Breast epithelium (tissue), 4 donors: ENCODE data around the gene LAMA3. TPM values are rescaled to one million over a fixed set of nuclear protein-coding genes. Genes with fewer than 3 reads are reported as not detected.

Experiments
- DNase-seq, 2 donors: peaks; one replicate each; pipeline ENCODE4 v3.0.0-alpha.2; 2019; ENCODE audit warnings: low spot score in 2 of 2
- H3K27ac ChIP-seq, 2 donors: fragments of 200-600 bp; sonication (generic) in 1 of 2; one replicate each; pipeline ENCODE4 v1.5.1; 2016 to 2019; ENCODE audit warnings: mild to moderate bottlenecking in 1 of 2
- H3K27me3 ChIP-seq, 2 donors: fragments of 200-600 bp; sonication (generic) in 1 of 2; one replicate each; pipeline versions ENCODE4 v1.5.1 to v1.6.0; 2017 to 2019; ENCODE audit warnings: control low read depth in 1 of 2, mild to moderate bottlenecking in 1 of 2
- H3K36me3 ChIP-seq: fragments of 200-600 bp; one replicate; pipeline ENCODE4 v1.5.1; 2019
- H3K4me1 ChIP-seq, 2 donors: fragments of 200-600 bp; sonication (generic); one replicate each; pipeline ENCODE4 v1.5.1; 2016 to 2019; ENCODE audit warnings: control low read depth in 1 of 2
- H3K4me3 ChIP-seq, 3 donors: fragments of 200-600 bp; sonication (generic); 1 replicate in 2 of 3; 2 replicates in 1 of 3; pipeline ENCODE4 v1.5.1; 2016 to 2019; ENCODE audit warnings: mild to moderate bottlenecking in 3 of 3, moderate library complexity in 2 of 3
- H3K9me3 ChIP-seq, 2 donors: fragments of 200-600 bp; sonication (generic) in 1 of 2; one replicate each; pipeline ENCODE4 v1.5.1; 2016 to 2019; ENCODE audit warnings: control low read depth in 1 of 2
- CTCF ChIP-seq, 3 donors: fragments of 450-650 bp; IDR thresholded peaks; one replicate each; pipeline ENCODE4 v1.5.1; 2016 to 2017; ENCODE audit warnings: antibody characterized with exemption in 3 of 3, mild to moderate bottlenecking in 3 of 3, moderate library complexity in 3 of 3
- POLR2A ChIP-seq: fragments of 450-650 bp; IDR thresholded peaks from one replicate; pipeline ENCODE4 v1.6.1; 2016; ENCODE audit warnings: antibody characterized with exemption, mild to moderate bottlenecking, moderate library complexity
- POLR2AphosphoS5 ChIP-seq, 3 donors: sonication (generic); formaldehyde crosslinking; IDR thresholded peaks; one replicate each; pipeline ENCODE4 v1.6.1; 2017; ENCODE audit warnings: antibody characterized with exemption in 3 of 3
- intact Hi-C: fragments of 100-400 bp; cut with DNase I; formaldehyde crosslinking; loops from one replicate; pipeline ENCODE4 v1.15.1; 2023; ENCODE audit warnings: low total_unique reads
- total RNA-seq, 3 donors: library from RNA; depleted of rRNA; stranded (reverse); fragments of >200 nt; gene quantifications; one replicate each; pipeline ENCODE4 v1.1.0, GENCODE V29; 2016

The LAMA3 gene
- total RNA-seq, 3 donors from 2014 or later, result 43.4 to 173 (median 127) TPM

GRCh38 chr18:23645568-23646175 is 43.6 kb upstream of the LAMA3 start:
- Histone ChIP-seq H3K9me3 (peaks cover 5 to 8% of the 10 kb centered on the region in 2 donors), H3K36me3 (no peaks in the 10 kb centered on the region), H3K27me3 (no peaks in the 10 kb centered on the region), H3K4me1 (no peaks in the 10 kb centered on the region), H3K27ac (no peak overlapping the region), H3K4me3 (no peak overlapping the region)
- intact Hi-C loops, result no loop called here
- no peak for DNase-seq
- TF ChIP-seq CTCF (IDR thresholded peaks at IDR 0.05), result no peak
- TF ChIP-seq POLR2AphosphoS5 (IDR thresholded peaks at IDR 0.05), result no peak

GRCh38 chr18:23646282-23646681 is 43.0 kb upstream of the LAMA3 start:
- intact Hi-C loops, result no loop called here
- Histone ChIP-seq H3K4me3 (no peak overlapping the region), H3K27me3 (no peaks in the 10 kb centered on the region), H3K4me1 (no peaks in the 10 kb centered on the region), H3K9me3 (peaks cover 5 to 8% of the 10 kb centered on the region in 2 donors), H3K27ac (no peak overlapping the region), H3K36me3 (no peaks in the 10 kb centered on the region)
- no peak for DNase-seq
- TF ChIP-seq CTCF (IDR thresholded peaks at IDR 0.05), result no peak
- TF ChIP-seq POLR2A, result no peak
- no peak for TF ChIP-seq POLR2AphosphoS5 (IDR thresholded peaks at IDR 0.05)

GRCh38 chr18:23648456-23648855 is 40.8 kb upstream of the LAMA3 start:
- Histone ChIP-seq H3K4me3 (no peak overlapping the region), H3K27me3 (no peaks in the 10 kb centered on the region), H3K9me3 (no peaks in the 10 kb centered on the region), H3K27ac (no peak overlapping the region), H3K4me1 (no peaks in the 10 kb centered on the region), H3K36me3 (no peaks in the 10 kb centered on the region)
- no peak for TF ChIP-seq POLR2A
- TF ChIP-seq POLR2AphosphoS5 (IDR thresholded peaks at IDR 0.05), result no peak
- intact Hi-C loops, result no loop called here
- no peak for DNase-seq

GRCh38 chr18:23648940-23649607 is 40.2 kb upstream of the LAMA3 start:
- DNase-seq, result no peak
- Histone ChIP-seq H3K27me3 (no peaks in the 10 kb centered on the region), H3K36me3 (no peaks in the 10 kb centered on the region), H3K4me1 (no peaks in the 10 kb centered on the region), H3K4me3 (no peak overlapping the region), H3K9me3 (no peaks in the 10 kb centered on the region), H3K27ac (peak overlapping the region in 1 of 2 donors; percentile 14)
- intact Hi-C loops, result no loop called here
- TF ChIP-seq CTCF (IDR thresholded peaks at IDR 0.05) (no peak), POLR2AphosphoS5 (IDR thresholded peaks at IDR 0.05) (no peak), POLR2A (no peak)

- DNase-seq, result no peak
These were observed 38.0 kb upstream of the LAMA3 start for GRCh38 chr18:23650968-23651927.

More at GRCh38 chr18:23650968-23651927, 38.0 kb upstream of the LAMA3 start:
- H3K9me3 ChIP-seq, result no peaks in the 10 kb centered on the region
- intact Hi-C loops, result no loop called here
- H3K27me3 ChIP-seq, result no peaks in the 10 kb centered on the region
- no peaks in the 10 kb centered on the region for H3K36me3 ChIP-seq
- no peak overlapping the region for H3K4me3 ChIP-seq
- no peaks in the 10 kb centered on the region for H3K4me1 ChIP-seq
- TF ChIP-seq POLR2A (no peak), CTCF (IDR thresholded peaks at IDR 0.05) (no peak), POLR2AphosphoS5 (IDR thresholded peaks at IDR 0.05) (no peak)
- H3K27ac ChIP-seq, result no peak overlapping the region
